ENCODE measurements around the gene ASPHD1.

DNA sequence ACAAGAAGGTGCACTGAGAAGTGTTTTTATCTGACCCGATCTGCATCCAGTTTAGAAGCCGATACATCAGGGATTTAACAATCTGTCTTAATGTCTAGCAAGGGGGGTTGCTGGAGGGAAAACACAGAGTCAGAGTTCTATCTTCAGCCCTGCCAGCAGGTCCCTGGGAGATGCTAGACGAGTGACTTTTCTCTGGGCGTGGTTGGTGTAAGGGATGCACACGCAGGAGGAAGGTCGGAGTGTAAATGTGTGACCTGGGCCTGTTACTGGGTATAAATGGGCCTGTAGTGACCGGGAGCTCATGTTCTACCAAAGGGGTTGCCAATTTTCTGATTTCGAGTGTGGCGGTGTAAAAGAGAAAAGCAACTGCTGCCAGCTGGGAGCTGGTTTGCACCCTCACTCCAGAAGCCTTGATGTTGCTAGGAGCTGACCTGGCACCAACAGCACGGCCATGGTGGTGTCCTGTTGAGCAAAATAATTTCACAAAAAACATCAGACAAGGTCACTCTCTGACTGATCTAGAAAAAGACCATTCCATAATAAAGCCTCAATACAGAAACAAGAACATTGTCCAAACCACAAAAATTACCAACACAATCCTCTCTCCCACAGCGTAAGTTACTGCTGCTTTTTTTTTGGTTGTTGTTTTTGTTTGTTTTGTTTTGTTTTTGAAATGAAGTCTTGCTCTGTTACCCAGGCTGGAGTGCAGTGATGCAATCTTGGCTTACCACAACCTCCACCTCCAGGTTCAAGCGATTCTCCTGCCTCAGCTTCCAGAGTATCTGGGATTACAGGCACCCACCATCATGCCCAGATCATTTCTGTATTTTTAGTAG is 27.0 kb downstream of the ASPHD1 start:
- TF ChIP-seq, protein P1, sequence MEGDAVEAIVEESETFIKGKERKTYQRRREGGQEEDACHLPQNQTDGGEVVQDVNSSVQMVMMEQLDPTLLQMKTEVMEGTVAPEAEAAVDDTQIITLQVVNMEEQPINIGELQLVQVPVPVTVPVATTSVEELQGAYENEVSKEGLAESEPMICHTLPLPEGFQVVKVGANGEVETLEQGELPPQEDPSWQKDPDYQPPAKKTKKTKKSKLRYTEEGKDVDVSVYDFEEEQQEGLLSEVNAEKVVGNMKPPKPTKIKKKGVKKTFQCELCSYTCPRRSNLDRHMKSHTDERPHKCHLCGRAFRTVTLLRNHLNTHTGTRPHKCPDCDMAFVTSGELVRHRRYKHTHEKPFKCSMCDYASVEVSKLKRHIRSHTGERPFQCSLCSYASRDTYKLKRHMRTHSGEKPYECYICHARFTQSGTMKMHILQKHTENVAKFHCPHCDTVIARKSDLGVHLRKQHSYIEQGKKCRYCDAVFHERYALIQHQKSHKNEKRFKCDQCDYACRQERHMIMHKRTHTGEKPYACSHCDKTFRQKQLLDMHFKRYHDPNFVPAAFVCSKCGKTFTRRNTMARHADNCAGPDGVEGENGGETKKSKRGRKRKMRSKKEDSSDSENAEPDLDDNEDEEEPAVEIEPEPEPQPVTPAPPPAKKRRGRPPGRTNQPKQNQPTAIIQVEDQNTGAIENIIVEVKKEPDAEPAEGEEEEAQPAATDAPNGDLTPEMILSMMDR (IDR thresholded peaks at IDR 0.05), result no peak
- TF ChIP-seq POLR2A (IDR thresholded peaks at IDR 0.05), result no peak
- no peak for TF ChIP-seq EP300 (IDR thresholded peaks at IDR 0.05; ENCODE audit: low read depth)
- no peak for TF ChIP-seq POLR2AphosphoS5 (IDR thresholded peaks at IDR 0.05)

Measured in transverse colon (tissue), 4 donors.